Loucy (cell line): ENCODE data around the gene PRMT3.

Source experiments
- H2AFZ ChIP-seq: fragments of 200-600 bp; sonication (generic); 2 replicates; pipeline ENCODE4 v1.6.0; 2016; ENCODE audit warnings: antibody characterized with exemption, mild to moderate bottlenecking, low read length, moderate library complexity
- H3F3A ChIP-seq: fragments of 200-600 bp; 2 replicates; pipeline ENCODE4 v1.6.0; 2016; ENCODE audit warnings: antibody characterized with exemption, low read depth, mild to moderate bottlenecking
- H3K27me3 ChIP-seq: fragments of 200-600 bp; sonication (generic); 2 replicates; pipeline ENCODE4 v1.6.1; 2014; ENCODE audit warnings: low read length, mild to moderate bottlenecking; ENCODE audit not compliant: insufficient read depth, poor library complexity, severe bottlenecking
- H3K36me3 ChIP-seq: fragments of 200-600 bp; sonication (generic); 2 replicates; pipeline ENCODE4 v1.6.1; 2016; ENCODE audit warnings: low read length; ENCODE audit not compliant: insufficient read depth
- H3K4me1 ChIP-seq: fragments of 200-600 bp; sonication (generic); 2 replicates; pipeline ENCODE4 v1.5.1; 2014; ENCODE audit warnings: low read length, mild to moderate bottlenecking; ENCODE audit not compliant: insufficient read depth, poor library complexity, severe bottlenecking
- H3K4me2 ChIP-seq: fragments of 200-600 bp; sonication (generic); 2 replicates; pipeline ENCODE4 v1.6.0; 2014; ENCODE audit warnings: antibody characterized with exemption, low read length, low read depth, mild to moderate bottlenecking; ENCODE audit not compliant: poor library complexity, severe bottlenecking
- H3K4me3 ChIP-seq: fragments of 200-600 bp; sonication (generic); 2 replicates; pipeline ENCODE4 v1.5.1; 2014; ENCODE audit warnings: low read length, mild to moderate bottlenecking, mixed read lengths; ENCODE audit not compliant: poor library complexity, severe bottlenecking
- H3K79me2 ChIP-seq: fragments of 200-600 bp; sonication (generic); 2 replicates; pipeline ENCODE4 v1.6.1; 2014; ENCODE audit warnings: low read length; ENCODE audit not compliant: insufficient read depth
- H3K9ac ChIP-seq: fragments of 200-600 bp; sonication (generic); 2 replicates; pipeline ENCODE4 v1.6.0; 2014; ENCODE audit warnings: mild to moderate bottlenecking, low read depth, low read length, moderate library complexity; ENCODE audit not compliant: poor library complexity, severe bottlenecking
- H3K9me2 ChIP-seq: fragments of 200-600 bp; sonication (generic); replicated peaks from 2 replicates; pipeline ENCODE4 v1.6.1; 2016; ENCODE audit warnings: low read depth, low read length, mixed read lengths
- H3K9me3 ChIP-seq: fragments of 200-600 bp; sonication (generic); 2 replicates; pipeline ENCODE4 v1.6.1; 2014; ENCODE audit warnings: mild to moderate bottlenecking, antibody characterized with exemption, low read length, low read depth; ENCODE audit not compliant: insufficient read depth
- H4K20me1 ChIP-seq: fragments of 200-600 bp; sonication (generic); 2 replicates; pipeline ENCODE4 v1.6.0; 2014; ENCODE audit warnings: antibody characterized with exemption, low read length, mild to moderate bottlenecking; ENCODE audit not compliant: insufficient read depth, poor library complexity, severe bottlenecking
- EZH2phosphoT487 ChIP-seq: fragments of 200-600 bp; IDR thresholded peaks from 2 replicates; pipeline ENCODE4 v1.6.1; 2018; ENCODE audit warnings: antibody characterized with exemption, mild to moderate bottlenecking, moderate library complexity, borderline replicate concordance
- TF ChIP-seq, protein P1 (sequence below): fragments of 200-600 bp; sonication (generic); conservative IDR thresholded peaks from 2 replicates; pipeline ENCODE4 v1.5.1; 2014; ENCODE audit warnings: mild to moderate bottlenecking, antibody characterized with exemption, low read length

Gene PRMT3

DNA sequence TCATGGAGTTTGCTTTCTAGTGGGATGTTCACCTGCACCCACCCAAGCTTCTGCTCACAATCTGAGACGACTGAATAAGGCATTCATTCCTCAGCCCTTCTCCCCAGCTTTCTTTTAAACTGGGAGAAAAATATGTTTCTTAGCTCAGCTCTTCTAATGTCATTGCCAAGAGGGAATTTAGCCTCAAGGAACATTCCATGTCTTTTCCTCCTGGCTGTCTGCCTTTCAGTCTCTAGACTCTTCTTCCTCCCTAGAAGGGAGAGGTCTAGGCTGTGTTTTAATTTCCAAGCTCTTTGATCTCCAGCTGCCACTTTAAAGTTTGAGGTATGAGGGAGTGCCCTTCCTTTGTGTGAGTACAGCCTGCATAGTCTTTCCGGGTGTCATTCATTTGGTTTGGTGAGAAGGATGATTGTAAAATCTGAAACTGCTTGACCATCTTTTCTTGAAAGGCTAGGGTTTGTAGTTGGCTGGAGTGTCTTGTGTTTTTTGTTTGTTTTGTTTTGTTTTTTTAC, 35.7 kb upstream of the PRMT3 start:
- Histone ChIP-seq H3K4me1 (no peaks in the 10 kb centered on the region), H3F3A (no peaks in the 10 kb centered on the region), H3K9me3 (no peaks in the 10 kb centered on the region), H3K36me3 (no peaks in the 10 kb centered on the region), H3K9ac (no peak overlapping the region), H3K9me2 (no peaks in the 10 kb centered on the region), H2AFZ (no peak overlapping the region), H3K79me2 (no peaks in the 10 kb centered on the region), H4K20me1 (no peaks in the 10 kb centered on the region), H3K27me3 (no peaks in the 10 kb centered on the region), H3K4me2 (no peak overlapping the region), H3K4me3 (no peak overlapping the region)
- TF ChIP-seq, protein P1, sequence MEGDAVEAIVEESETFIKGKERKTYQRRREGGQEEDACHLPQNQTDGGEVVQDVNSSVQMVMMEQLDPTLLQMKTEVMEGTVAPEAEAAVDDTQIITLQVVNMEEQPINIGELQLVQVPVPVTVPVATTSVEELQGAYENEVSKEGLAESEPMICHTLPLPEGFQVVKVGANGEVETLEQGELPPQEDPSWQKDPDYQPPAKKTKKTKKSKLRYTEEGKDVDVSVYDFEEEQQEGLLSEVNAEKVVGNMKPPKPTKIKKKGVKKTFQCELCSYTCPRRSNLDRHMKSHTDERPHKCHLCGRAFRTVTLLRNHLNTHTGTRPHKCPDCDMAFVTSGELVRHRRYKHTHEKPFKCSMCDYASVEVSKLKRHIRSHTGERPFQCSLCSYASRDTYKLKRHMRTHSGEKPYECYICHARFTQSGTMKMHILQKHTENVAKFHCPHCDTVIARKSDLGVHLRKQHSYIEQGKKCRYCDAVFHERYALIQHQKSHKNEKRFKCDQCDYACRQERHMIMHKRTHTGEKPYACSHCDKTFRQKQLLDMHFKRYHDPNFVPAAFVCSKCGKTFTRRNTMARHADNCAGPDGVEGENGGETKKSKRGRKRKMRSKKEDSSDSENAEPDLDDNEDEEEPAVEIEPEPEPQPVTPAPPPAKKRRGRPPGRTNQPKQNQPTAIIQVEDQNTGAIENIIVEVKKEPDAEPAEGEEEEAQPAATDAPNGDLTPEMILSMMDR, result no peak
- no peak for TF ChIP-seq EZH2phosphoT487

DNA sequence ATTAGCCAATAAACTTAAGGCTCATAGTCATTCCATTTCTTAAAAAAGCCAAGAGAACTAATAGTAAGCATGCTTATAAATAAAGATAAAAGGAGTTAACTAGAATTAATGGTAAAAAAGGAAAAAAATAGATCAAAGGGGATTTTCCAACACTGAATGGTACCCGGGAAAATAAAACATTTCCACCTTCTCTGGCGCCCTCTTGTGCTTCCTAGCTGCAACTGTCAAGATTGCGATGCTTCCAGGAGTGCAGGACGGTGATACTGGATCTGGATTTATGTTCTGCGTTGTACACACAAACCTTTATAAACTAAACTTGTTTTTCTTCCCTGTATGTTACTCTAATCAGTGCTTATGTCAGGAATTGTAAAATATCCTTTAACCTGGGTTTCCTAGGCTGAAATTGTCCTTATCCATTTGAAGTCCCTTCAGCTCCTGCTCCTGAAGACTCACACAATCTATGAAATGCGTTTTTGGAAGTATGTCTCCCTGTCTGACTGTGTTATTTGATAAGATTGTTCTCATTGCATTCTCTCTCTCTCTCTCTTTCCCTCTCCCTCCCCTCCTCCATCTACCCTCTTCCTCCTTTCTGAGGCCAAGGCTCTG, 33.6 kb upstream of the PRMT3 start:
- Histone ChIP-seq H3K36me3 (no peaks in the 10 kb centered on the region), H3K27me3 (no peaks in the 10 kb centered on the region), H3F3A (no peaks in the 10 kb centered on the region), H3K9me3 (no peaks in the 10 kb centered on the region), H2AFZ (peak overlapping the region; percentile 13; the same call in 1 of the 2 replicates), H4K20me1 (no peaks in the 10 kb centered on the region), H3K9me2 (no peaks in the 10 kb centered on the region), H3K9ac (no peak overlapping the region), H3K4me1 (no peaks in the 10 kb centered on the region), H3K79me2 (no peaks in the 10 kb centered on the region), H3K4me3 (no peak overlapping the region), H3K4me2 (no peak overlapping the region)
- no peak for TF ChIP-seq EZH2phosphoT487
- TF ChIP-seq, protein P1, result peak; percentile 94

DNA sequence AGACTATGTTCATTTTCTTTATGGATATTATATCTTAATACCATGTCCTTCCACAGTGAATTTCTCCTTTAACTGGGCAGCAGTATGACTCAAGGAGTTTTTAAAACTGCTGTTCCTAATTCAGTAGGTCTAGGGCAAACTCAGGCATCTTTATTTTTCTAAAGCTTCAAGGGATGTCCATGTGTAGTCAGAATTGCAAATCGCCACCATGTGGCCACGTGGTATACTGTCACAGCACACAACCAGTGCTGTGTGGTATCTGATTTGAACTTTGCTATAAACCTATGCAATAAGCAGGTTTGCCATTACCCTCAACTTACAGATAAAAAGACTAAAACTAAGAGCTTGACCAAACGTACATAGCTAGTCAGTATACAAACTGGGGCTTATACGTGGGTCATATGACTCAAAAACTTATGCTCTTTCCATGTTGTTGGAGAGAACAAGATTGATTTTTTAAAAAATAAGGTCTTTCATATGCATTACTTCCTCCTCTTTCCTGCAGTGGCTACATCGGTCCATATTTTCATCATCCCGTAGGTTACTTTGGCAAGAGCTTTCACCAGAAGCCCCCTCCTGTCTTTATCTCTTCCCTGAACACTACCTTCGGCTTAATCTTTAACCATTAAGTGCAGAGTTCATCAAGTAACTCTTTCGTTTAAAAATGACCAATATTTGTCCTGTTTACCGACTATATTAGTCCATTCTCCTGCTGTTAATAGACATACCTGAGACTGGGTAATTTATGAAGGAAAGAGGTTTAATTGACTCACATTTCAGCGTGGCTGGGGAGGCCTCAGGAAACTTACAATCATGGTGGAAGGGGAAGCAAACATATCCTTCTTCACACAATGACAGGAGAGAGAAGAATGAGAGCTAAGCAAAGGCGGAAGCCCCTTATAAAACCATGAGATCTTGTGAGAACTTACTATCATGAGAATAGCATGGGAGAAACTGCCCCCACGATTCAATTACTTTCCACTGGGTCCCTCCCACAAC, 32.0 kb upstream of the PRMT3 start:
- H3K4me1 ChIP-seq, result no peaks in the 10 kb centered on the region
- no peaks in the 10 kb centered on the region for H3K36me3 ChIP-seq
- no peaks in the 10 kb centered on the region for H3K79me2 ChIP-seq
- no peak overlapping the region for H3K4me2 ChIP-seq
- H3K4me3 ChIP-seq, result no peak overlapping the region
- H3K9me2 ChIP-seq, result no peaks in the 10 kb centered on the region
- no peak overlapping the region for H2AFZ ChIP-seq
- H3F3A ChIP-seq, result no peaks in the 10 kb centered on the region
- no peaks in the 10 kb centered on the region for H3K9me3 ChIP-seq
- TF ChIP-seq, protein P1, result peak; percentile 74
- no peak for TF ChIP-seq EZH2phosphoT487
- no peaks in the 10 kb centered on the region for H3K27me3 ChIP-seq
- no peaks in the 10 kb centered on the region for H4K20me1 ChIP-seq
- H3K9ac ChIP-seq, result no peak overlapping the region
